Measurements from ENCODE around the gene KNDC1. TPM values are rescaled to one million over a fixed set of nuclear protein-coding genes. Genes with fewer than 3 reads are reported as not detected.
A peak's percentile ranks its signal among the peaks of the same experiment; 100 is the strongest.

The KNDC1 gene
- total and polyA plus RNA-seq, 2 experiments from 2014 or later = 10.8 to 33.9 TPM

DNA sequence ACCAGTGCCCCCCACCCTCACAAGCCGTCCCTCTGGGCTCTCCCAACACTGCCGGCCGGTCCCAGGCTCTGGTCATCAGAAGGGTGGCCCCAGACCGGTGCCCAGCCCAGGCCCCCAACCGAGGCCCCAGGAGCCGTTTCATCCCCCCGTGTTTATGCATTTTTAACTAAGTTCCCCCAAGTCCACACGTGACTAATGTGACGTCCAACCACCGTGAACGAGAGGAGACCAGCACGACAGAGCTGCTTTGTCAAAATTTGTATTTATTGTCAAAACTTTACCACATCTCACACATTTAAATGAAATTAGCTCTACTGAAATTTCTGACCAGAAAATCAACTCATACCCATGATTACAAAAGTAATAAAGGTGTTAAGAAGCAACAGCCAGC is 86.2 kb downstream of the KNDC1 start:
- TF ChIP-seq, protein P1, sequence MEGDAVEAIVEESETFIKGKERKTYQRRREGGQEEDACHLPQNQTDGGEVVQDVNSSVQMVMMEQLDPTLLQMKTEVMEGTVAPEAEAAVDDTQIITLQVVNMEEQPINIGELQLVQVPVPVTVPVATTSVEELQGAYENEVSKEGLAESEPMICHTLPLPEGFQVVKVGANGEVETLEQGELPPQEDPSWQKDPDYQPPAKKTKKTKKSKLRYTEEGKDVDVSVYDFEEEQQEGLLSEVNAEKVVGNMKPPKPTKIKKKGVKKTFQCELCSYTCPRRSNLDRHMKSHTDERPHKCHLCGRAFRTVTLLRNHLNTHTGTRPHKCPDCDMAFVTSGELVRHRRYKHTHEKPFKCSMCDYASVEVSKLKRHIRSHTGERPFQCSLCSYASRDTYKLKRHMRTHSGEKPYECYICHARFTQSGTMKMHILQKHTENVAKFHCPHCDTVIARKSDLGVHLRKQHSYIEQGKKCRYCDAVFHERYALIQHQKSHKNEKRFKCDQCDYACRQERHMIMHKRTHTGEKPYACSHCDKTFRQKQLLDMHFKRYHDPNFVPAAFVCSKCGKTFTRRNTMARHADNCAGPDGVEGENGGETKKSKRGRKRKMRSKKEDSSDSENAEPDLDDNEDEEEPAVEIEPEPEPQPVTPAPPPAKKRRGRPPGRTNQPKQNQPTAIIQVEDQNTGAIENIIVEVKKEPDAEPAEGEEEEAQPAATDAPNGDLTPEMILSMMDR (IDR thresholded peaks at IDR 0.05; ENCODE audit: low read depth, low read length) = no peak
- Histone ChIP-seq H3K27me3 (no peaks in the 10 kb centered on the region), H3K4me1 (ENCODE audit: low read depth) (peaks cover 5% of the 10 kb centered on the region), H3K4me3 (no peak overlapping the region), H3K27ac (no peak overlapping the region), H3K9me3 (ENCODE audit: low read depth) (no peaks in the 10 kb centered on the region), H3K36me3 (no peaks in the 10 kb centered on the region)
- no peak for DNase-seq (ENCODE audit: low read depth in 1 of 2, low spot score in 1 of 2)

DNA sequence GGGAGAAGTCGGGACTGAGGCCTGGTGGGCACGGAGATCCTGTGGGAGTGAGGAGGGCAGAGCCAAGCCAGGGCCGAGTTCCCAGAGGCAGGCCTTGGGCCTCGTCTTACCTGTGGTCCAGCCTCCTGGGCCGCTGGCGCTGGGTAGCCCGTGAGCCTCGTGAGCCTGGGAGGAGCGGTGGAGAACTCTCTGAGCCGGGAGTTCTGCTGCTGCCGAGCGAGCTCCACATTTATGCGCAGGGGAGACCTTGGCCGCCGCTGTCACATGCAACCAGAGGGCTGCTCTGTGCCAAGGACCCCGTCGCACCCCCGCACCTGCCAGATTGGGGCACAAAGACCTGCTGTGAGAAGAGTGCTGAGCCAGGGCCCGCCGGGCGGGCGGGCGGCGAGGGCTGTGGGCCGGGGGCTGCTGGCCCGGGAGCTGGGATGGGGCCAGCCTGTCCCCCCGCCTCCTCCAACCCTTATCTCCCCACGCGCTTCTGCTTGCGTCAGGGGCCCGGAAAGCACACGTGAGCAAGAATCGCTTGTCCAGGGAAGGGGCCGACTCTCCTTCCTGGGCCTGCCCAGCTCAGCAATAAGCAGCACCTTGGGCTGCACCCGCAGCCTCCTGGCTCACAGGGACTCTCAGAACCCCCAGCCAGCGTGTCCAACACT is 87.8 kb downstream of the KNDC1 start:
- DNase-seq (ENCODE audit: low read depth in 1 of 2, low spot score in 1 of 2) = peak in 1 of 2 donors; percentile 45
- Histone ChIP-seq H3K4me1 (ENCODE audit: low read depth) (peaks cover 5% of the 10 kb centered on the region), H3K9me3 (ENCODE audit: low read depth) (no peaks in the 10 kb centered on the region), H3K4me3 (no peak overlapping the region), H3K27ac (no peak overlapping the region), H3K27me3 (no peaks in the 10 kb centered on the region), H3K36me3 (no peaks in the 10 kb centered on the region)
- TF ChIP-seq, protein P1 (IDR thresholded peaks at IDR 0.05; ENCODE audit: low read depth, low read length) = no peak

DNA sequence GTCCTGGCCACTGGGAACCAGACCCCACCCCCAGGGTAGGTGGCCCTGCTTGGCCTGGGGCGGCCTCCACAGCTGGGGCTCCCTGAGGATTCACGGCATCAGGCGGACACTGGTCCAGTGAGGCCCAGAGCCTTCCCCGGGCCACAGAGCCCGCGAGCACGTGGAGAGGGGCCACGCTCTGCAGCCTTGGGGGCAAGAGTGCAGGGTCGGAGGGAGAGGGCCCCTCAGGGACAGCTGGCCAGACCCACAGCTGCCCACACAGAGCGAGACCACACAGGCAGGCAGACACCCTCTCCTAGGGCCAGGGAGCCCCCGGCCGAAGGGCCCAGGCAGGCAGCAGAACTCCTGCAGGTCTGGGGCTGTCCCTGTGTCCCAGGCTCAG is 88.3 kb downstream of the KNDC1 start:
- no peaks in the 10 kb centered on the region for H3K36me3 ChIP-seq
- TF ChIP-seq, protein P1 (IDR thresholded peaks at IDR 0.05; ENCODE audit: low read depth, low read length) = no peak
- H3K27me3 ChIP-seq = no peaks in the 10 kb centered on the region

DNA sequence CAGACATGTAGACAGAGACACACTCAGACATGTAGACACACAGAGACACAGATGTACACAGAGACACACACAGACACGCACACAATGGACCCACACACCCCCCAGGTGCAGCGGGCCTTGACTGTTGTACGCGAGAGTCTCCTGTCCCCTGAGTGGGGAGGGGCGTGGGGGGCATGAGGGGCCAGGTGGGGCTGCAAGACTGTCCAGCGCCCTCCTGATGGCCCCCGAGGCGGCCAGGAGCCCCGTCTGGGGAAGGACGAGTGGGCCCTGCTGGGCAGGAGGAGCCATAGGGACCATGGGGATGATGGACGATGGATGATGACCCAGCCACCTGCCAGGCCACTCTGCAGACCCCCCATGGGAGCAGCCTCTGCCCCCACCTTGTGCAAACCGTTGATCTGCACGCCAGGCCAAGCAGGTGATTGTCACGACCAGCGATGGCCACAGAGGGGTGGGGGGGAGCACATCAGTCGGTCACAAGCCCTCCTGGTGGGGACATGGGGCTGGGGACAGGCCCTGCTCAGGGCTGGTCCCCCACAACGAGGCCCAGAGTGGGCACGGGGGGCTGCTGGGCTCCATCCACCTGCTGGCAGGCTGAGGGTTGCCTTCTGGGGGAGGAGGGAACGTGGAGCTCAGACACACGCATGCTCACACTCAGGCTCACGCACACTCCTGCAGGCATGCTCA is 89.2 kb downstream of the KNDC1 start:
- H3K36me3 ChIP-seq = no peaks in the 10 kb centered on the region
- peaks cover 5% of the 10 kb centered on the region for H3K4me1 ChIP-seq (ENCODE audit: low read depth)
- no peak overlapping the region for H3K4me3 ChIP-seq
- TF ChIP-seq, protein P1 (IDR thresholded peaks at IDR 0.05; ENCODE audit: low read depth, low read length) = no peak
- no peak overlapping the region for H3K27ac ChIP-seq
- no peak for DNase-seq (ENCODE audit: low read depth in 1 of 2, low spot score in 1 of 2)
- H3K9me3 ChIP-seq (ENCODE audit: low read depth) = no peaks in the 10 kb centered on the region
- no peaks in the 10 kb centered on the region for H3K27me3 ChIP-seq

More for the DNA sequence above, 88.3 kb downstream of the KNDC1 start:
- Histone ChIP-seq H3K27ac (no peak overlapping the region), H3K4me3 (no peak overlapping the region), H3K4me1 (ENCODE audit: low read depth) (peaks cover 5% of the 10 kb centered on the region), H3K9me3 (ENCODE audit: low read depth) (no peaks in the 10 kb centered on the region)
- DNase-seq (ENCODE audit: low read depth in 1 of 2, low spot score in 1 of 2) = no peak

DNA sequence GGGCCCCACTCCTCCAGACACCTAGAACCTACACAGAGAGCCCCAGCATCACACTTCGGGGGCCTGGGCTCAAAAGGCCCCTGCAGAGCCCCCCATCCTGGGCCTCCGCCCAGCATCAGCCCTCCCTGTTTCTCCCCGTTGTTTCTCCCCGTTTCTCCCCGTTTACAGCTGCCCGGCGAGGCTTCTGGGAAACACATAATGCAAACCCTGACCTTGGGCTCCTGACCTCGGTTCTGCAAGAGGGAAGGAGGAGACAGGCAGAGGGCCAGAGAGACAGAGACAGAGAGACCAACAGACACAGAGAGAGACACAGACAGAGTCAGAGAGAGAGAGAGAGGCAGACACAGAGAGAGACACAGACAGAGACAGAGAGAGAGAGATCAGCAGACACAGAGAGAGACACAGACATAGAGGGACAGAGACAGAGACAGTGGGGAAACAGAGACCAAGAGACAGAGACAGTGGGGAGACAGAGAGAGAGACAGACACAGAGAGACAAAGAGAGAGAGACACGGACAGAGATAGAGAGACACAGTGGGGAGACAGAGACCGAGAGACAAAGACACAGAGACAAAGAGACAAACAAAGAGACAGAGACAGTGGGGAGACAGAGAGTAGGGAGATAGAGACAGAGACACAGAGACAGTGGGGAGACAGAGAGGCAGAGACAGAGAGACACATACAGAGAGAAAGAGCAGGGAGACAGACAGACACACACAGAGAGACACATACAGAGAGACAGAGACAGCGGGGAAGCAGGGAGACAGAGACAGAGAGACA is 90.1 kb downstream of the KNDC1 start:
- TF ChIP-seq, protein P1 (IDR thresholded peaks at IDR 0.05; ENCODE audit: low read depth, low read length) = no peak
- Histone ChIP-seq H3K4me1 (ENCODE audit: low read depth) (peaks cover 5% of the 10 kb centered on the region), H3K27me3 (no peaks in the 10 kb centered on the region), H3K27ac (no peak overlapping the region), H3K36me3 (no peaks in the 10 kb centered on the region), H3K9me3 (ENCODE audit: low read depth) (no peaks in the 10 kb centered on the region), H3K4me3 (no peak overlapping the region)
- DNase-seq (ENCODE audit: low read depth in 1 of 2, low spot score in 1 of 2) = no peak
